Activated CD8-positive, alpha-beta memory T cell treated with anti-CD3 and anti-CD28 coated beads for 48 hours (primary cell): ENCODE data around the gene SREBF1.
"Not testable (repeated sequence)": the region's sequence is repeated elsewhere in the genome, so short reads cannot be mapped to it uniquely, and the experiment has no call there.

Experiments
- DNase-seq, 3 experiments: peaks; one replicate each; pipeline ENCODE4 v3.0.0-alpha.2; 2020; ENCODE audit warnings: low read depth in 2 of 3, low spot score in 2 of 3

SREBF1 gene

GRCh38 chr17:17813055-17813724 lies 23.6 kb downstream of the SREBF1 start:
- DNase-seq, result no peak

GRCh38 chr17:17812211-17813054 lies 24.4 kb downstream of the SREBF1 start:
- DNase-seq, result peak; percentile 37 to 84 (median 70)

GRCh38 chr17:17811381-17812210 lies 25.2 kb downstream of the SREBF1 start:
- DNase-seq, result no peak

GRCh38 chr17:17810895-17811248 lies 25.9 kb downstream of the SREBF1 start:
- DNase-seq, result no peak

GRCh38 chr17:17810084-17810894 lies 26.5 kb downstream of the SREBF1 start:
- DNase-seq, result no peak

- no peak for DNase-seq
These were observed 27.2 kb downstream of the SREBF1 start for GRCh38 chr17:17809531-17810083.

- peak in 1 of 3 experiments; percentile 13 for DNase-seq
These were observed 27.9 kb downstream of the SREBF1 start for GRCh38 chr17:17808706-17809432.

GRCh38 chr17:17808200-17808599 lies 28.6 kb downstream of the SREBF1 start:
- DNase-seq, result not testable (repeated sequence)

GRCh38 chr17:17807440-17807839 lies 29.3 kb downstream of the SREBF1 start:
- no peak for DNase-seq

- no peak for DNase-seq
These were observed 30.0 kb downstream of the SREBF1 start for GRCh38 chr17:17806611-17807274.

- no peak for DNase-seq
These were observed 30.8 kb downstream of the SREBF1 start for GRCh38 chr17:17806035-17806434.

- no peak for DNase-seq
These were observed 31.2 kb downstream of the SREBF1 start for GRCh38 chr17:17805575-17805974.

- DNase-seq, result no peak
These were observed 32.8 kb downstream of the SREBF1 start for GRCh38 chr17:17804007-17804406.

- no peak for DNase-seq
These were observed 34.8 kb downstream of the SREBF1 start for GRCh38 chr17:17801800-17802481.

GRCh38 chr17:17800504-17801021 lies 36.2 kb downstream of the SREBF1 start:
- no peak for DNase-seq

- no peak for DNase-seq
These were observed 38.1 kb downstream of the SREBF1 start for GRCh38 chr17:17798573-17799255.

GRCh38 chr17:17798010-17798556 lies 38.7 kb downstream of the SREBF1 start:
- no peak for DNase-seq
